HG03135 (cell line): ENCODE results near the gene SIAH3.

ENCODE experiments used
- ATAC-seq: cut with Tn5 transposase; IDR thresholded peaks from one replicate; pipeline ENCODE4 v1.9.1; 2021; ENCODE audit warnings: mild to moderate bottlenecking, moderate library complexity; ENCODE audit not compliant: unreplicated experiment

Gene SIAH3

DNA sequence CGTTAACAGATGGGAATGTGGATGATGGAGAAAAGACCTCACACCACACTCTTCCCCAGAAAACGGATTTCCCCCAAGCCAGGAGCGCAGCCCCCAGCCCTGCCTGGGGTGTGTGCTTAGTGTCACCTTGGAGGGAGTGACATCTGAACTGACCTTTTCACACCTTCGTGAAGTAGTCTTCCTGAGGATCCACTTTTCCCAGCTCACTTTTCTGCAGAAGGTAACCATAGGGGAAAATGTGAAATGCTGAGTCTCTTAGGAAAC is 26.2 kb downstream of the SIAH3 start:
- ATAC-seq: no peak

DNA sequence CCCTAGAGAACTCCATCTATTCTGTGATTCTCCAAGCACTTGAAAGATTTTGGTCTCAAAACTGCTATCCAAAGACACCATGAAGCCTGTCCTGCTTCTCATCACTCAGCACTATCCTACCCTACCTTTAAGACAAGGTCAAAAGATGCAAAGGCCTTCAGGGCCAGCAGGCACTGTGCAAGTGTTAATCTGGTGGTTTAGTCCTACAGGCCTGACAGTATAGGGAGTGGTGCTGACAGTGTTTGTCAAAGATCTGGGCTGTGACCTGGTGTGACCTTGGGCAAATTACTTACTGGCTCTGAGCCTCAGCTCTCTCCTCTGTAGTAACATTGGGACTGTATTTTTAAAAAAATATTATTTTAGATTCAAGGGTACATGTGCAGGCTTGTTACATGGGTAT is 28.0 kb downstream of the SIAH3 start:
- no peak for ATAC-seq

- no peak for ATAC-seq
These were observed 29.7 kb downstream of the SIAH3 start for GRCh38 chr13:45821811-45822210.

DNA sequence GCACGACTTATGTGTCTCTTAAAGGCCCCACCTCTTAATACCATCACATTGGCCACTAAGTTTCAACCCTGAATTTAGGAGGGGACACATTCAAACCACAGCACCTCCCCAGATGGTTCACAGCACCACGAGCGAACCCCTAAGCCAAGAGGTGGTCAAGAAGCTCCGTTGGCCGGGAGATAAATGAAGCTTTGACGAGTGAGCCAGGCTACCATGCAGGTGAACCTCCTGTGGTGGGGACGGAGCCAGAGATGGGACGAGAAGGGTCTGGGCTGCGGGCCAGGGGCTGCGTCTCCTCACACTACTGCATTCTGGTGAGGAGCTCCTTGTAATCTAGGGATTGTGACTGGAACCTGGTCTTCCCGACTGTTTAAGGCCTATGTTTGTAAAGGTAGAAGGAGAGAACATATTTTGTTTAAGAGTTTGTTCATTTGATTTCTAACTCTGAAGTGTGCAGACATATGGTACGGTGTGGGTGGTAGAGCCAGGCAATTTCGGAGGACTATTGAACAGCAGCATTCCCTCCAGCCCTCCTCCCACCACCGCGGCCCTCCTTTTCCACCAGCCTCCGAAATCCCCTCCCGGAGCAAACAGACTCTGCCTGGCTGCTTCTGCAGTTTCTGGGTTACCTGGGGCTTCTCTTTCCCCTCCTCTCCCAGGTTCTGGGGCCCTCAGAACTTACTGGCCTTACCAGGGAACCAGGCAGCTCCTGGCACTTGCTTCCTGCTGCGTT is 31.3 kb downstream of the SIAH3 start:
- ATAC-seq: no peak

GRCh38 chr13:45817833-45818232 is 33.7 kb downstream of the SIAH3 start:
- ATAC-seq: no peak

DNA sequence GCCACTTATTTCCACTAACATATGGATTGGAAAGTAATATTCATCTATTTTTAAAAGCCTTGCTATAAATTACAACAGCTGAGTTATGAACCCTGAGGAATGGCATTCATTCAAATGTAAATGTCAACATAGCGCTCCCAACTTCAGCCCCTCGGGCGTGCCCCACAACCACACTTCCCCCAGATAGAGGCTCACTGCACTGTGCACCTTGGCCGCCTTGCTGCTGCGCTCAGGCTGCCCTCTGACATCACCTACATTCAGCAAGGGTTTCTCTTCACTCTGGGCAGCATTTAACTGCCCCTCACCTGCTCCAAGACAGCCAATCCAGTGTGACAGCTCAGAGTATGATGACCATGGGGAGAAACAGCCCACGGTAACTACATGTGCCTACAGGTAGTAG is 35.1 kb downstream of the SIAH3 start:
- ATAC-seq: no peak

- no peak for ATAC-seq
These were observed 38.7 kb downstream of the SIAH3 start for GRCh38 chr13:45812695-45813372.

GRCh38 chr13:45811891-45812694 is 39.5 kb downstream of the SIAH3 start:
- no peak for ATAC-seq

DNA sequence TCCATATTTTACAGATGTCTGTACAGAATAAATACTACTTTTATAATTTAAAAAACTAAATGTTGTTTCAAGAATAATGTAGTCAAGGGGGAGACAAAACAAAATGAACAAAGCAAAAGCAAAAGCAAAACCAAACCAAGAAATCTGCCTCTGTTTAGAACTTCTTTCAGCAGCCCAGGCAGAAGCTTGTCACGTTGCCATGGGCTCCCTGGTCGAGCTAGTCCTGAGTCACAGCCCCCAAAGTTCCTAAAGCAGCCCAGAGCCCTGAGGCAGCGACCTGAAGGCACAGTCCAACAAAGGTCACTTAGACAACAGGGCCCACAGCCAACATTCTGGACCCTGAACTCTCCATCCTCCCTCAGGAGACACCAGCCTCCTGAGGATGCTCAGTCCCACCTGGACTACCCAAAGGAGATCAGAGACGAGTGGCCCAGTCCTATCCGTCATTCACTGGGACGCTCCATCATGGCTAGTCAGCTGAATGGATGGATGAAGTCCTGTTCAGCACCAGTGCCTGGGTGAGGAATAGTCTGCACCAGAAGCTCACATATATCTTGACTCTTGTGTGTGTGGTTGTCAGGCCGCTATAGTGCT is 41.7 kb downstream of the SIAH3 start:
- no peak for ATAC-seq

- no peak for ATAC-seq
These were observed 42.6 kb downstream of the SIAH3 start for GRCh38 chr13:45808925-45809324.

DNA sequence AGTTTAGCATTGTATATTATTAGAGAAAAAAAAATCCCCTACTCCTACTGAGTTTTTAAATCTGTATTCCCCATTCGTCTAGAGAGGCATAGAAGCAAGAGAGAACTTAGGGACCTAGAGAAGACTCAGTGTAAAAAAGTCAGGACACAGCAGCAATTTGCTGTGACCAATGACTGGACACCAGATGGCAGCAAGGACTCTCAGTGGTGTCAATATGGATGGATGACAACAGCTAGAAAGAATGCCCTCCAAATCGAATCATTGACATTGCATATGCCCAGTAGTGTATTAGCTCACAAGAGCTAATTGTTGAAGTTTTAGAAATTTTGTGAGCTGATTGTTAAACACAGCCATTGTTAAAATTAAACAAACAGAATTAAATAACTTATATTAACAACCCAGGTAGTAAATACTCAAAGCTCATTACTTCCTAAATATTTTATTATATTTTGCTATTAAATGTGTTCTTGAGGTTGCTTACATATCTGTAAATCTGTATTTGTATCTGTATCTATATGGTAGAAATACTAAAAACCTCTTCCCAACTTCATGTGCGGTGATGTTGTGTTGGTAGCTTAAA is 43.9 kb downstream of the SIAH3 start:
- ATAC-seq: no peak

DNA sequence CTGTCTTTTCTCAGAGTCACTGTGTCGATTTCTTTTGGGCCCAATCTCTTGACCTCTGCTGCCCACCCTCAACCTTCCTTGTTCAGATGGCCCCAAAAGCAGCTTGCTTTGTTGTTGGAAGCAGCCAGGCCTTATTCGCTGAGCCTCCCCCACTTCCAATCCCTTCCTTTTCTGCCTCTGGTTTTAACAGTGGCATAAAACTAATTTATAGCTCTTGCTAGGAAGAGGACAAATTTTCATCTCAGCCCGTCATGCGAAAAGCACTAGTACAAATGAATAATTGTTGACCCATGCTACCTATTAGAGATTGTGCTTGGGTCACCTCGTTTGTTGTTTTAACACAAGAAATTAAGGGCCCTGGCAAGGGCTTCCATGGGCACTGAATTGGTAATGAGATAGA is 51.1 kb downstream of the SIAH3 start:
- ATAC-seq: no peak

GRCh38 chr13:45799451-45799850 is 52.1 kb downstream of the SIAH3 start:
- ATAC-seq: no peak

GRCh38 chr13:45798851-45799250 is 52.7 kb downstream of the SIAH3 start:
- no peak for ATAC-seq

DNA sequence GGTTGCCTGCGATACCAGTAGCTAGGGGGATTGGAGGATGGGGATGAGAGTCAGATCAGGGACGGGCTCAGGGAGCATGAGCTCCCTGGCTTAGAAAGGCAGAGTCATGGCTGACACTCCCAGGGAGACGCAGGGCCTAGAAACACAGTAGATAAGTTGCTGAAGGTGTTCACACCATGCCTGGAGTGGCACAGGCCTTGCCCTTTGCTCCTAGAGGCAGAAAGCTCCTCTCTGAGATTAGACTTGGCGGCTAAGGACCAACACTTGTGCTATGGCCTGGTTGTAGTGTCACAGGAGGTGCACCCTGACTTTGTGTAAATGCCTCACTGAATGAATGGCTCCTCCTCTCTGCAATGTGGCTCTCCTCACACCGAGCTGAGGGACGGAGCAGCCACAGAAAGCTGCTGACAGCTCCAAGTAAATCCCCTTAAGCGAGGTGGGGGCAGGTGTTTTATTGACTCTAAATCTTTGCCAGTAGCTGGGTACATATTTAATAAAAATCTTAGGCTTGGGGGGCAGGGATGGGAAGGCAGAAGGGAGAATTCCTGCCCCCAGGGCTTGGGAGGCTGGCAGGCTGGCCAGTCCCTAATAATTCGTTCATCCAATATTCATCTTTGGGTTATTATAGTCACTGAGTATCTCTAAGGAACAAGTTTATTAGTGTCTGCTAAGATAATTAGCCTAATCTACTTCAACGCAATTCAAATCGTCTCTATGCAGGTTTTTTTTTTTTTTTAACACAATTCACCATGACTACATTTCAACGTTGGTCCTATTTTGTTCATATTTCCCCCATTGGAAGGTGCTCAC is 54.9 kb downstream of the SIAH3 start:
- no peak for ATAC-seq

GRCh38 chr13:45792827-45793303 is 58.7 kb downstream of the SIAH3 start:
- no peak for ATAC-seq

DNA sequence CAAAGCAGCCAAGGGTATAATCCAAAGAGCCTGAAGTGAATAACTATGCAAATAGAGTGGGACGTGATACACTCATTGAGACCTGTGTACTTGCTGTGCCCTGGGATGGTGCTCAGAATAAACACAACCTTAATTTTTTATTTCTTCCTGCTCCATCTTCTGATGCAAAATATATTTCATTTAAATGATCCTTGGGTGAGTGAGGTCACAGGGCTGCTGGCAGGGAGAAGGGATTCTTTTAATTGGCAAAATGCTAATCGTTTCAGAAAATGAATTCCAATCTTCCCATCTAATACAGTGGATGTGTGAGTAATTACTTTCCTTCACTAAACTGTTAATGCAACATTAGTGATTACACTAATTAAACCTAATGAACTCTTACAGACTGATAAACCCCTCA is 63.5 kb downstream of the SIAH3 start:
- ATAC-seq: no peak

DNA sequence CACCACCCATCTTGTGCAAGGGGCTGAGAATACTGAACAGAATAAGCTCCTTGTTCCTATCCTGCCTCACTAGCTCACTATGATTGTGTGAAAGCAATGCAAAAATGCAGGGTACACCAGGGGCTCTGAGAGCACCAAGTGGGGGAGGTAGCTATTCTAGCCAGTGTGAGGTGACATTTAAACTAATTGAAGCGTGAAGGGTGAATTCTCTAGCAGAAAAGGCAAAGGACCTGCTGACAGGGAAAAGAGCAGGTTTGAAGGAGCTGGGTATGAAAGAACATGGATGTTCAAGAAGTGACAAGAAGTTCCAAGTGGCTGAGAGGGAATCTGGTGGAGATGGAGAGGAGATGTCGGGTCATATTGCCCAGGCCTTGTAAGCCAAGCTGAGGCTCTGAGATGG is 64.2 kb downstream of the SIAH3 start:
- ATAC-seq: no peak

GRCh38 chr13:45786293-45786920 is 65.1 kb downstream of the SIAH3 start:
- ATAC-seq: no peak
